Measurements from ENCODE around the gene NEU1. TPM values are rescaled to one million over a fixed set of nuclear protein-coding genes. Genes with fewer than 3 reads are reported as not detected.

NEU1 gene
- total RNA-seq, 1 experiment from 2014 or later = 44.8 TPM

DNA sequence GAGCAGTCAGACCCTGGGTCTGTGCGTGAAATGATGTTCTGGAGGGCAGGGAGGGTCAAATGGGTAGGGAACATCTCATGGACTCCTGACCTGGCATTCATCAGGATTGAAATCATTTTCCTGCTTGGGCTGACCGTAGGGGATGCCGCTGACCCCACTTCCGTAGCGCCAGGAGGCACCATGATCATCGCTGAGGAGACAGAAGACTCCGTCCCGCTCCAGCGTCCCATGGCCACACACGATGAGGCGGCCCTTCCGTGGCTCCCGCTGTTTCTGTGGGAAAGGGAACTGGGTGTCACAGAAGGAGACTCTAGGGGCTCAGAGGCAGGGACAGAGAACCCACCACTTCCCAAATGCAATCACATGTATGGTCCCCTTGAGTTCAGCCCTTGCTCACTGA, 2.3 kb downstream of the NEU1 start (continued):
- TF ChIP-seq ZNF512 (CRISPR knock-in tag; IDR thresholded peaks at IDR 0.05; ENCODE audit: borderline replicate concordance) = no peak
- TF ChIP-seq, protein P1, sequence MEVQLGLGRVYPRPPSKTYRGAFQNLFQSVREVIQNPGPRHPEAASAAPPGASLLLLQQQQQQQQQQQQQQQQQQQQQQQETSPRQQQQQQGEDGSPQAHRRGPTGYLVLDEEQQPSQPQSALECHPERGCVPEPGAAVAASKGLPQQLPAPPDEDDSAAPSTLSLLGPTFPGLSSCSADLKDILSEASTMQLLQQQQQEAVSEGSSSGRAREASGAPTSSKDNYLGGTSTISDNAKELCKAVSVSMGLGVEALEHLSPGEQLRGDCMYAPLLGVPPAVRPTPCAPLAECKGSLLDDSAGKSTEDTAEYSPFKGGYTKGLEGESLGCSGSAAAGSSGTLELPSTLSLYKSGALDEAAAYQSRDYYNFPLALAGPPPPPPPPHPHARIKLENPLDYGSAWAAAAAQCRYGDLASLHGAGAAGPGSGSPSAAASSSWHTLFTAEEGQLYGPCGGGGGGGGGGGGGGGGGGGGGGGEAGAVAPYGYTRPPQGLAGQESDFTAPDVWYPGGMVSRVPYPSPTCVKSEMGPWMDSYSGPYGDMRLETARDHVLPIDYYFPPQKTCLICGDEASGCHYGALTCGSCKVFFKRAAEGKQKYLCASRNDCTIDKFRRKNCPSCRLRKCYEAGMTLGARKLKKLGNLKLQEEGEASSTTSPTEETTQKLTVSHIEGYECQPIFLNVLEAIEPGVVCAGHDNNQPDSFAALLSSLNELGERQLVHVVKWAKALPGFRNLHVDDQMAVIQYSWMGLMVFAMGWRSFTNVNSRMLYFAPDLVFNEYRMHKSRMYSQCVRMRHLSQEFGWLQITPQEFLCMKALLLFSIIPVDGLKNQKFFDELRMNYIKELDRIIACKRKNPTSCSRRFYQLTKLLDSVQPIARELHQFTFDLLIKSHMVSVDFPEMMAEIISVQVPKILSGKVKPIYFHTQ (CRISPR knock-in tag; IDR thresholded peaks at IDR 0.05) = no peak
- no peak for TF ChIP-seq ZMAT4 (CRISPR knock-in tag; IDR thresholded peaks at IDR 0.05)
- no peak for TF ChIP-seq ZNF232 (CRISPR knock-in tag; IDR thresholded peaks at IDR 0.05)
- TF ChIP-seq, protein P2, sequence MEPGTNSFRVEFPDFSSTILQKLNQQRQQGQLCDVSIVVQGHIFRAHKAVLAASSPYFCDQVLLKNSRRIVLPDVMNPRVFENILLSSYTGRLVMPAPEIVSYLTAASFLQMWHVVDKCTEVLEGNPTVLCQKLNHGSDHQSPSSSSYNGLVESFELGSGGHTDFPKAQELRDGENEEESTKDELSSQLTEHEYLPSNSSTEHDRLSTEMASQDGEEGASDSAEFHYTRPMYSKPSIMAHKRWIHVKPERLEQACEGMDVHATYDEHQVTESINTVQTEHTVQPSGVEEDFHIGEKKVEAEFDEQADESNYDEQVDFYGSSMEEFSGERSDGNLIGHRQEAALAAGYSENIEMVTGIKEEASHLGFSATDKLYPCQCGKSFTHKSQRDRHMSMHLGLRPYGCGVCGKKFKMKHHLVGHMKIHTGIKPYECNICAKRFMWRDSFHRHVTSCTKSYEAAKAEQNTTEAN (CRISPR knock-in tag; IDR thresholded peaks at IDR 0.05) = no peak

- POLR2A ChIA-PET = no interaction called here
- ATAC-seq (no peak), DNase-seq (ENCODE audit: low spot score) (no peak)
- TF ChIP-seq ZNF263 (CRISPR knock-in tag; IDR thresholded peaks at IDR 0.05; ENCODE audit: low read depth) = no peak
- no peak for TF ChIP-seq CREB1 (CRISPR knock-in tag; IDR thresholded peaks at IDR 0.05)
- TF ChIP-seq SMAD3 (CRISPR knock-in tag; IDR thresholded peaks at IDR 0.05; ENCODE audit: borderline replicate concordance) = no peak
- no peak for TF ChIP-seq NR3C1 (CRISPR knock-in tag; conservative IDR thresholded peaks at IDR 0.05; ENCODE audit: low read depth)
- TF ChIP-seq, protein P3, sequence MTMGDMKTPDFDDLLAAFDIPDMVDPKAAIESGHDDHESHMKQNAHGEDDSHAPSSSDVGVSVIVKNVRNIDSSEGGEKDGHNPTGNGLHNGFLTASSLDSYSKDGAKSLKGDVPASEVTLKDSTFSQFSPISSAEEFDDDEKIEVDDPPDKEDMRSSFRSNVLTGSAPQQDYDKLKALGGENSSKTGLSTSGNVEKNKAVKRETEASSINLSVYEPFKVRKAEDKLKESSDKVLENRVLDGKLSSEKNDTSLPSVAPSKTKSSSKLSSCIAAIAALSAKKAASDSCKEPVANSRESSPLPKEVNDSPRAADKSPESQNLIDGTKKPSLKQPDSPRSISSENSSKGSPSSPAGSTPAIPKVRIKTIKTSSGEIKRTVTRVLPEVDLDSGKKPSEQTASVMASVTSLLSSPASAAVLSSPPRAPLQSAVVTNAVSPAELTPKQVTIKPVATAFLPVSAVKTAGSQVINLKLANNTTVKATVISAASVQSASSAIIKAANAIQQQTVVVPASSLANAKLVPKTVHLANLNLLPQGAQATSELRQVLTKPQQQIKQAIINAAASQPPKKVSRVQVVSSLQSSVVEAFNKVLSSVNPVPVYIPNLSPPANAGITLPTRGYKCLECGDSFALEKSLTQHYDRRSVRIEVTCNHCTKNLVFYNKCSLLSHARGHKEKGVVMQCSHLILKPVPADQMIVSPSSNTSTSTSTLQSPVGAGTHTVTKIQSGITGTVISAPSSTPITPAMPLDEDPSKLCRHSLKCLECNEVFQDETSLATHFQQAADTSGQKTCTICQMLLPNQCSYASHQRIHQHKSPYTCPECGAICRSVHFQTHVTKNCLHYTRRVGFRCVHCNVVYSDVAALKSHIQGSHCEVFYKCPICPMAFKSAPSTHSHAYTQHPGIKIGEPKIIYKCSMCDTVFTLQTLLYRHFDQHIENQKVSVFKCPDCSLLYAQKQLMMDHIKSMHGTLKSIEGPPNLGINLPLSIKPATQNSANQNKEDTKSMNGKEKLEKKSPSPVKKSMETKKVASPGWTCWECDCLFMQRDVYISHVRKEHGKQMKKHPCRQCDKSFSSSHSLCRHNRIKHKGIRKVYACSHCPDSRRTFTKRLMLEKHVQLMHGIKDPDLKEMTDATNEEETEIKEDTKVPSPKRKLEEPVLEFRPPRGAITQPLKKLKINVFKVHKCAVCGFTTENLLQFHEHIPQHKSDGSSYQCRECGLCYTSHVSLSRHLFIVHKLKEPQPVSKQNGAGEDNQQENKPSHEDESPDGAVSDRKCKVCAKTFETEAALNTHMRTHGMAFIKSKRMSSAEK (CRISPR knock-in tag; IDR thresholded peaks at IDR 0.05; ENCODE audit: borderline replicate concordance) = no peak
- no peak for TF ChIP-seq ERG (CRISPR knock-in tag; IDR thresholded peaks at IDR 0.05)
- no peak for TF ChIP-seq SP1 (CRISPR knock-in tag; conservative IDR thresholded peaks at IDR 0.05)
- no peak for TF ChIP-seq ATF1 (CRISPR knock-in tag; IDR thresholded peaks at IDR 0.05)
- no peak for TF ChIP-seq ATF6 (CRISPR knock-in tag; IDR thresholded peaks at IDR 0.05)
- Mint-ChIP-seq H3K4me3 (no peak overlapping the region), H3K27ac (no peak overlapping the region), H3K4me1 (peaks cover 15% of the 10 kb centered on the region), H3K36me3 (peaks cover 26% of the 10 kb centered on the region), H3K9me3 (peaks cover 7% of the 10 kb centered on the region; the same call in 1 of the 2 replicates), H3K27me3 (ENCODE audit: low read depth) (peaks cover 5% of the 10 kb centered on the region; the same call in 1 of the 2 replicates)
- CTCF ChIA-PET = no interaction called here
Observed at GRCh38 chr6:31859923-31860322, 2.7 kb downstream of the NEU1 start.
